H54 (cell line): ENCODE results near the gene EPHB2.

Experiments
- DNase-seq: peaks from one replicate; pipeline ENCODE4 v3.0.0; 2011; ENCODE audit warnings: low spot score, mixed read lengths; ENCODE audit not compliant: insufficient read length
- FAIRE-seq: peaks from 3 replicates; lab custom pipeline; 2011; peaks lifted over from hg19 to GRCh38; lab: Jason Lieb, UNC
- POLR2A ChIP-seq: IDR thresholded peaks from 2 replicates; pipeline ENCODE4 v1.6.1; 2011; ENCODE audit warnings: low read depth, mild to moderate bottlenecking, low read length

Gene EPHB2

GRCh38 chr1:22755641-22756040 lies 45.0 kb downstream of the EPHB2 start:
- DNase-seq: no peak
- FAIRE-seq: no peak
- no peak for TF ChIP-seq POLR2A

DNA sequence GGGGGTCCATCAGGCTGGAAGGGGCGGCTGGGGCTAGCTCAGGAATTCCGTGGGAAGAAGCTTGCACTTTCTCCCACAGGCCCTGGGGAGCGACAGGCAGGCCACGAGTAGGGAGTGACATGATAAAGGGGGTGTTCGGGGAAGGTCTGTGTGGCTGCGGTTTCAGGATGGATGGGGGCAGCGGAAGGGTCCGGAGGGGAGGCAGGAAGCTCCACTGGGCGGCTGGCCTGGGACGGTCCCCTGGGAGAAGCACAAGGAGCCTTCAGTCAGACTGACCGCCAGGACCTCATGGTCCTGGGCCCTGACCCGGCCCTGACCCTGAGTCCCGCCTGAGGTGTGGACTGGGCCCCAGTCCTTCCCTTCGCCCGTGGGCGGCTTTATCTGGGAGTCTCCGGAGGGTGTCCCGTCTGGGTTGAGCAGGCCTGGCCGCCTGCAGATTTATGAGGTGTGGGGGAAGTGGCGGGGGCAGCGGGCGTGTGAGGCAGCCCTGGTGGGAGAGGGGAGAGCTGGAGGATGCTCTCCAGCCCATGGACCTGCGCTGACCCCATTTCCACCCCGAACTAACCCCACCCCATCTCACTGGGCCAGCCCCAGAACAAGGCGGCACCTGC lies 45.6 kb downstream of the EPHB2 start:
- no peak for TF ChIP-seq POLR2A
- FAIRE-seq: no peak
- no peak for DNase-seq

DNA sequence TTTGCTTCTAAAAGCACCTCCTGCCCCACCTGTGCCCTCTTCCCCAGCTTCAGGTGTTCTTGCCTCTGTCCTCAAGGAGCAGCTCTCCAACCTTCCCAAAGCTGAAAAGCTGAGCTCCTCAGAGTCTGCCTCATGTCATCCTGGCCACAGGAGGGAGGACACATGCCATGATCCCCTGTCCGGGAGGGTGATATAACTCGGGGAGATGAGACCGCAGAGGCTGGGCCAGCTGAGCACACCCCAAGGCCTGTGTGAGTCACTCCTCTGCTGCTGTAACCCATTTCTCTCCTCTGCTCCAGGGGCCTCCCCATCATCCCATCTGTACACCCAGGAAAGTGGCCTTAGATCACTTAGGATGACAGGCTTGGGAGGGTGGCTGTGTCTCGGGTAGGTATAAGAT lies 49.8 kb downstream of the EPHB2 start:
- FAIRE-seq (peak; percentile 90), DNase-seq (peak; percentile 67)
- TF ChIP-seq POLR2A: no peak

DNA sequence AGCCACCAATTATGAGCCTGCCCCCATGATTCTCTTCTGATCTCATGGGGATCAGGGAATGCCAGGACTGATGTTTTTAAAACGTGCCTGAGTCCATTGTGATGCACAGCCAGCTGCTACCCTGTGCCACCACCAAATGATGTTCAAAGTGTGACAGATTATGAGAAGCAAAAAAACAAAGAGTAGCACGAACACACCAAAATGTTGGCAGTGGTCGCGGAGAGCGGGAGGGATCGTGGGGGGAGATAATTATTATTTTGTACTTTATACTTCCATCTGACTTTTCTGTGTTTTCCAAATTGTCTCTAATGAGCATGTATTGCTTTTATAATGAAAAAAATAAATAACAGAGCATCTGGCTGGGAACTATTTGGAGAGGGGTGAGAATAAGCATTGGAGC lies 50.5 kb downstream of the EPHB2 start:
- FAIRE-seq (no peak), DNase-seq (no peak)
- TF ChIP-seq POLR2A: no peak

- no peak for DNase-seq
- FAIRE-seq: no peak
- TF ChIP-seq POLR2A: no peak
These were observed 51.2 kb downstream of the EPHB2 start for GRCh38 chr1:22761821-22762220.

GRCh38 chr1:22763487-22764200 lies 53.0 kb downstream of the EPHB2 start:
- DNase-seq (no peak), FAIRE-seq (no peak)
- TF ChIP-seq POLR2A: no peak

GRCh38 chr1:22767852-22768251 lies 57.2 kb downstream of the EPHB2 start:
- TF ChIP-seq POLR2A: no peak
- no peak for FAIRE-seq
- no peak for DNase-seq

DNA sequence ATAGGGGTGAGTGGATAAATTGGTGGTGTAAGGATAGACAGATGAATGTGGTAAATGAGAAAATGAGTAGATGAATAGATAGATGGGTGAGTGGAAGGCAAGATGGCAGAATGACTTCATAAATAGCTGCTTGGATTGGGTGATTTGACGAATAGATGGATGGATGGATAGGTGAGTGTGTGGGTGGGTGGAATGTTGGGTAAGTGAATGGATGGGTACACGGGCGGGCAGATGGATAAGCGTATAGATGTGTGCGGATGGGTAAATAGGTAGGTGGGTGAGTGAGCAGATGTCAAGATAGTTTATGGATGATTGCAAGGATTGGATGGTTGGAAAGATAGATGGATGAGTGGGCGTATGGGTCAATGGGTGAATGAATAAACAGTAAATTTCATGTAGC lies 59.3 kb downstream of the EPHB2 start:
- TF ChIP-seq POLR2A: no peak
- DNase-seq (no peak), FAIRE-seq (no peak)

DNA sequence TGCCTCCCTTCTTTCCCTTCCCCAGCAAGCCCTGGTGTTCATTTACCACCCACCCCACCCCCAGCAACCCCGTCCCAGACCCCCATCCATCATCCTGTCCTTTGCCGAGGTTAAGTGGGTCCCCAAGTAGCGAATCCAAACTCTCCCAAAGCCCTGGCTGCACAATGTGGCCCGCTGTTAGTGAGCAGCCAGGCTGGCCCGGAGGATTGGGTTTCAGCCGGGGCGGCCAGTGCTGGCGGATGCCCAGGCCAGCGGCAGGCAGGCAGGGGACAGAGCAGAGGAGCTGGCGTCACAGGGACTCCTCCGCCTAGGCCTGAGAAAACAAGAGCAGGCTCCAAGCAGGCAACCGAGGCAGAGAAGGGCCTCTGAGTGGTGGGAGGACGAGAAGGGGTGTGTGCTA lies 61.4 kb downstream of the EPHB2 start:
- TF ChIP-seq POLR2A: no peak
- no peak for DNase-seq
- no peak for FAIRE-seq

DNA sequence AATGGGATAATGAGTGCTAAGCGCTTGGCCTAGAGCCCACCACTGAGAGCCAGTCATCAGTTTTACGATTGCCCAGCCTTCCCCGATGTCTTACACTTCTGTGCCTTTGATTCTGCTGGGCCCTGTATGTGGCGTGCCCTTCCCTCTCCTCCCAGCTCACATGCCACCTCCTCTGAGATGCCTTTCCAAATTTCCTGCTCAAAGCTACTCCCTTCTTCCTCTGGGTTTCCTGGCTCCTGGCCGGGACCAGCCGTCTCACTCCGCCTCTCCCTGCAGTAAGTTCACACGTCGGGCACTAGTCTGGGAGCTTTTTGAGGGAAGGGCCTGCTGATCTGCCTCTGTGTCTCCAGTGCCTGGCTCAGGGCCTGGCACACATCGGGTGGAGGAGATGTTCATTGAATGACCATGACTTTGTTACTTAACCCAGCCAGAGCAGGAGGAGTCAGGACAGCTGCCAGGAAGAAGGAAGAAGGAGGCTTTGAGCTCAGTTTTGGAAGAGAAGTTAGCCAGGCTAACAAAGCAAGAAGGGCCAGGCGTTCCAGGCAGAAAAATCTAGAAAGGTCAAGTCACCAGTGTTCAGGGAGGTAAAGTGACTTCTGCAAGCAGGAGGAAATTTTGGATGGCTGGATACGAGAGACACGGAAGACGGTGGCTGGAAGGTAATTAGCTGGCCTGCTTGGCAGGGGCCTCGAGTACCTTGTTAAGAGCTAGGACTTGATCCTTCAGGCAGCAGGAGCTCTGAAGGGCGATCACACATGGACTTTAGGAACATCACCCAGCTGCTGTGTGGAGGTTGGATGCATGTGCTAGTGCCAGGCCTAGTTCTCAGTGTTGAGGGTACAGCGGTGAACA lies 63.6 kb downstream of the EPHB2 start:
- no peak for TF ChIP-seq POLR2A
- DNase-seq: no peak
- no peak for FAIRE-seq

DNA sequence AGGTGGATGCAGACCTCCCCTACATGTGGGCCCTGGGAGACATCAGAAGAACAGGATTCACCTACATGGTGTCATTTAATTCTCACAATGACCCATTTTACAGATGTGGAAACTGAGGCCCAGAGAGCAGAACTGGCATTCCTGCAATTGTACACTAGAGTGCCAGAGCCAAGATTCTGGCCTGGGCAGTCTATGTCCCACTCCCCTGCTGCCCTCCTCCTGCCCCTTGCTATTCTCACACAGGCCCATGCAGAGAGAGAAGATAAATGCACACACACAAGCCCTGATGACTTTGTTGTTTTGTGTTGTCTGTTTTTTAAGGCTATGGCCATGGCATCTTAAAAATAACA lies 64.2 kb downstream of the EPHB2 start:
- TF ChIP-seq POLR2A: no peak
- no peak for DNase-seq
- FAIRE-seq: no peak

DNA sequence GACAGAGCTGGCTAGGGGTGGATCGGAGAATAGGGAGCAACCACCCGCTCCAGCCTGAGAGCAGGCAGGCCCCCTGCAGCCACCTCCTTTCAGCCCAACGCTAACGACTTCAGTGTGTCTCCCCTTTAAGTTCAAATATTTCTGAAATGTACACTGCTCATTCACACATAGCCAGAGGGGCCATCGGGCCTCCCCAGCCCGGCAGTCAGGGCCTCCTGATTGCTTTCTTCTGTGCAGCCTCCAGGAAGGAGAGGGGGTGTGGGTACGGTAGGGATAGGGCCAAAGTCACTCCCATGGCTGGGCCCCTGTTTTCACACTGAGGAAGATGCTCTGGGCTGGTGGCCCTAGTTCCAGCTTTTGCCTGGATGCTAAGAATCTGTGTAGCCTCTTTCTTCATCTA lies 64.8 kb downstream of the EPHB2 start:
- FAIRE-seq: no peak
- TF ChIP-seq POLR2A: no peak
- DNase-seq: no peak

DNA sequence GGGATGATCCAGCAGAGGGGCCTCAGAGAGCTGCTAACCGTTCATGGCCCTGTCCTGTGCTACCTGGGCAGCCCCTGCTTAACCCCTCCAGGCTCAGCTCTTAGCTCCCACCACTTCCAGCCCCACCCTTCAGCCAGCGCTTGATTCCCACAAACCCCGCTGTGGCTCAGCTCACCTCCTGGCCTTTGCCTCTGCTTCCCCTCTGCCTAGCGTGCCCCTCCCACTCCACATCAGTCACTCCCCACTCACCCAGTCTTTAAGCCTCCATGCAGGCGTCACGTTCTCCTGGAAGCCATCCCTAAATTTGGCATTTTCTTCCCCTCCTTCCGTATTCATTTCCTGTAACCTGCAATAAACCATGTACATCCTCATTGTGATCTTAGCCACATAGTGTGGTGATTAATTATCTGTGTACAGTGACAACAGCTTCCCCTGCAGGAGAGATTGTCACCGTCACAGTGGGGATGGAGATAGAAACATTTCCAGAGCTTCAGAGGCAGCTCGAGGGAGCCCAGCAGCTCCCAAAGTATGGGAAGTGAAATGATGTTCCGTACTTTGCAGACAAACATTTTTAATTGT lies 65.5 kb downstream of the EPHB2 start:
- DNase-seq (no peak), FAIRE-seq (no peak)
- no peak for TF ChIP-seq POLR2A

DNA sequence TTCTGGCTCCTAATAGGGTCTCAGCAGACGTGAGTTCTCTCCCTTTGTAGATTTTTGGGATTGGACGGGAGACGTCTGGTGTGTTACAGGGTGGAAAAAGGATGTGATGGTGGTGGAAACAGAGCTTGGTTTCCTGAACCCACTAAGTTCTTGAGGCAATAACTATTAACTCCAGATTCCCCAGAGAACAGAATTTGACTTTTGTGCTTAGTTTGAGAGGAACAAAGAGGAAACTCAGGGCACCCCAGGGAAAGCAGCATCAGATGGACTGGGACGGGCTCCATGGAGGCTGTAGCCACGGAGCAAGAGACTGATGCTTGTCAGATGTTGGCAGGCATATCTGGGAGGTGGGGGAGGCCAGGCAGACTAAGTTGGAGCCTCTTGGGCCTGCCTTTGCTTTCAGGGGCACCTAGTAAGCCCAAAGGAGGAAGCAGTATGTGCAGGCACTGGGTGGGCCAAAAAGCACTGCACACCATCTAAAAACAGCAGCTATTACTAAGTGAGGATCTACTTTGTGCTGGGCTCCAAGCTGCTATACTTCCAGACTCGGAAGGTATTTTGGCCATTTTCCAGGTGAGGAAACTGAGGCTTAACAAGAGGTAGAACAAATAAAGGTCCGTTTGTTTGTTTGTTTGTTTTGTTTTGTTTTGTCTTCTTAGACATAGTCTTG lies 66.9 kb downstream of the EPHB2 start:
- FAIRE-seq (no peak), DNase-seq (no peak)

More for the DNA sequence above, 66.9 kb downstream of the EPHB2 start:
- no peak for TF ChIP-seq POLR2A
